Right lobe of liver (tissue), 4 donors: ENCODE measurements around the gene MPP7.

Experiments
- CTCF ChIP-seq, 4 donors: fragments of 200-600 bp in 3 of 4; fragments of 450-650 bp in 1 of 4; IDR thresholded peaks; one replicate each; pipeline versions ENCODE4 v1.5.1 to v1.8.0; 2016 to 2022; ENCODE audit warnings: antibody characterized with exemption in 4 of 4, mild to moderate bottlenecking in 2 of 4
- POLR2A ChIP-seq: fragments of 450-650 bp; IDR thresholded peaks from one replicate; pipeline ENCODE4 v1.6.1; 2017; ENCODE audit warnings: antibody characterized with exemption, mild to moderate bottlenecking
- donor health status: DM: no; HTN: no; CAD: no.
- donor health status: DM: no; HTN: no; CAD: no.
- donor health status: DM: no; HTN: yes; CAD: no.

GRCh38 chr10:28276384-28276783, 26.5 kb downstream of the MPP7 start:
- TF ChIP-seq CTCF (IDR thresholded peaks at IDR 0.05) (no peak), POLR2A (no peak)
